NCI-H774 (cell line): ENCODE data around the gene CFAP54.
"Not testable (repeated sequence)": the region's sequence is repeated elsewhere in the genome, so short reads cannot be mapped to it uniquely, and the experiment has no call there.

Source experiments
- DNase-seq: peaks from one replicate; lab custom pipeline; 2025; lab: John Stamatoyannopoulos, UW

The CFAP54 gene

DNA sequence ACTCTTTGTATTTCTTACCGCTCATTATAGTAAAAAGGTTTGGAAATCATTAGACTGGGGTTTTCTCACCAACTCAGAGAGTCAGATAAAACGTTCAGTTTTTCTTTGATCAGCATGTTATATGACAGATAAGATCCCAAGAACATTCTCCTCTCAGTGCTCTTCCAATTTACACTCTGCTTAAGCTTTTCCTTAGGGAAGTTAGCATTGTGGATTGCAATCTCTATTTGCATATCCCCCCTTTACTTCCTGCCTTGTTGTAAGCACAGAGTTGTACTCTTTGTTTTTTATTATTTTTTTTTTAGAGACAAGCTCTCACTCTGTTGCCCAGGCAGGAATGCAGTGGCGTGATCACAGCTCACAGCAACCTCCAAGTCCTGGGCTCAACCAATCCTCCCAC is 11.4 kb upstream of the CFAP54 start:
- DNase-seq = no peak

DNA sequence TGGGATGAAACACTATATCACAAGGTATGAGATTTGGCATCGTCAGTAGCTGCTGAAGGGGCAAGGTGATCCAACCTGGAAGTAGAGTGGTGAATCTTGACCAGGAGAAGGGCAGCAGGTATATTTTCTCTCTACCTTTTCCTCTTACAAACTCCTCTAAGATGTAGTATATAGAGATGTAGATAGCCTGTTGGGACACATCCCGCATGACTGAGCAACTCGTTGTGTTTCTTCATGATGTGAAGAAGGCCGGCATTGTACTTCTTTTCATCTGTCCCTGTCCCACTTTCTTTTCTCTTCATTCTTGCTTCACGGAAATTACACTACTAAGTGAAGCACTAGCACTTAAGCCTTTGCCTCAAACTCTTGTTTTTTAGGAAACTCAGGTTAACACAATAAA is 7.3 kb upstream of the CFAP54 start:
- DNase-seq = no peak

DNA sequence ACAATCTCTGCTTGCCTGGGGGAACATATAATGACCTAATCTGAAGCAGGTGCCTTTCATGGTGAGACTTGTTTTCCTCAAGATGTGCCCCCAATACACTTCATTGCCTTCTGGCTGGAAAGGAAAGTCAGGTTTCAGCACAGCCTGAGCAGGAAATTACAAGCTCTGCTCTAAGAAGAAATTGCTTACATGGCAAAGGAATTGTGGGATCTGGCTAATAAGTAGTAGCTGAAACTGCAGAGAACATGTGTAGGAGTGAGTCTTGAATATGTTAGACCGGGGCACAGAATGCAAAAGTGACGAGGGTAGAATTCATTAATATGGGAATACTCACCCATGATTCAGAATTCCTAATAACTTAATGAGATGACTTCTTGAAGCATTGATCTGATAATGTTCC is 6.3 kb upstream of the CFAP54 start:
- no peak for DNase-seq

DNA sequence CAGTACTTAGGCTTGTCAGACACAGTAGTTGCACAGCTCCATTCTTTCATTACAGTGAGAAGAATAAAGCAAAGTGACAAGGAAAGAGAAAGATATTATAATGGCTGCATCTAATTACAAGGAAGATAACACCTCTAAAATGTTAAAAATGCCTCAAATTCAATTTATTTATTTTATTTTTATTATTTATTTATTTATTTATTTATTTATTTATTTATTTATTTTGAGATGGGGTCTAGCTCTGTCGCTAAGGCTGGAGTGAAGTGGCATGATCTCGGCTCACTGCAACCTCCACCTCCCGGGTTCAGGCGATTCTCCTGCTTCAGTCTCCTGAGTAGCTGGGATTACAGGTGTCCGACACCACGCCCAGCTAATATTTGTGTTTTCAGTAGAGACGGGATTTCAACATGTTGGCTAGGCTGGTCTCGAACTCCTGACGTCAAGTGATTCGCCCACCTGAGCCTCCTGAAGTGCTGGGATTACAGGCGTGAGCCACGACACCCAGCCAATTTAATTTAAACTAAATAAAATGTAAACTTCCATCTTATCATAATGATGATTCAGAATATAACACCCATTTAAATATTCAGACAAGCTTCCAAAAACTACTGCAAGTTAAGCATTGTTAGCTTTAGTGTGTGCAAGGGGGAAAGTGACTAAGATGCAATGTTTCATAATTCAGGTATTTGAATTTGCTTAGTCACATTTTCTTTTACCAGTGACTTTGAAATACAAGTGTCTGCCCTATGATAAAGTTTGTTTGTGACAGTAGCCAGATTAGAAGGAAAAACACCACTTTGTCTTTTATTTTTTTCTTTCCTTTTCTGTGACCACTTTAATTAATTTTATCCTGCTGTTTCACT is 2.4 kb upstream of the CFAP54 start:
- no peak for DNase-seq

DNA sequence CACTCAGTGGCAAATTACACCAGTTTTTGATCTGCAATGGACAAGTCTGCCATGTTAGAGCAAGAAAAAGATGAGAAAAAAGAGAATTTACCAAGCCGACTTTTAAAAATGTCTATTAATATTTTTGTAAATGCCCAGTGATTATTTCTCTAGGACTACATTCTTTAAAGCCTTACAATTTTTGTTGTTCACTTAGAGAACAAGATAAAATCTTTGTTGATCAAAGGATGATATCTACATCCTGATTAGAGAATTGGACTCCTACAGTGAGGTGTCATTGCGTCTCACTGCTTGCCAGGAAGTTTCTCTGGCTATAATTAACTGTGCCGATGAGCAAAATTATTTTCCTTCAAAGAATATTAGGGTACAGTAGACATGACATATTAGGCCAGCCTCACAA is 1.7 kb upstream of the CFAP54 start:
- DNase-seq = no peak

DNA sequence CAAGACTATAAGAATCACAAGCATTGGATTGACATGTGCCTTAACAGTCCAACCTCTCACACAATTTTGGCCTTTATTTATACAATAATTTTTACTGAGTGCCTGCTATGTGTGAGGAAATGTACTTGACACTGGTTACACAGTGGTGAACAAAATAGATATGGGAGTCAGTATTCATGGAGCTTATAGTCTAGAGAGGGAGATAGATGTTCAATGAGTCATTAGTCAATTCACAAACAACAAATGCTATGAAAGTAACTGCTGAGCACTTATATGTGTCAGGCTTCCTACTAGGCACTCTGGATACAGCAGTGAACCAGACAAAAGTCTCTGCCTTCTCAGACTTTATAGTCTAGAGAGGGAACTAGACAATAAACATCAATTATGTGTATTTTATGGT is 3.7 kb downstream of the CFAP54 start:
- DNase-seq = no peak

DNA sequence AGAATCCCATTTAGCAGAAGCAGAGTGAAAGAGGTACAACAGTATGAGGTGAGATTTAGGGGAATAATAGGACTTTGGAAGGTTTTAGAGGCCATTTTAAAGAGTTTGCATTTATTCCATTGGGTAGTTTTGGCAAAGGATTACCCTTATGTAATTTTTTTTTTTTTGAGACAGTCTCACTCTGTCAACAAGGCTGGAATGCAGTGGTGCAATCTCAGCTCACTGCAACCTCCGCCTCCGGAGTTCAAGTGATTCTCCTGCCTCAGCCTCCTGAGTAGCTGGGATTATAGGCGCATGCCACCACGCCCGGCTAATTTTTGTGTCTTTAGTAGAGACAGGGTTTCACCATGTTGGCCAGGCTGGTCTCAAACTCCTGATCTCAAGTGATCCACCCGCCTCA is 4.8 kb downstream of the CFAP54 start:
- DNase-seq = not testable (repeated sequence)

DNA sequence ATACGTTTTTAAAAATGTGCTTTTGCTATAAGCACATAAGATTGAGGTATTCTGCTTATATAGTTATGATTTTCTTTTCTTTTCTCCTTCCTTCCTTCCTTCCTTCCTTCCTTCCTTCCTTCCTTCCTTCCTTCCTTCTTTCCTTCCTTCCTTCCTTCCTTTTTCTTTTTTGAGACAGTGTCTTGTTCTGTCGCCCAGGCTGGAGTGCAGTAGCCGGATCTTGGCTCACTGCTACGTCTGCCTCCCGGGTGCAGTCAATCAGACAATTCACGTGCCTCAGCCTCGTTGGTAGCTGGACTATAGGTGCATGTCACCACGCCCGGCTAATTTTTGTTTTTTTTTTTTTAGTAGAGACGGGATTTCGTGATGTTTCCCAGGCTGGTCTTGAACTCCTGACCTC is 5.8 kb downstream of the CFAP54 start:
- no peak for DNase-seq

DNA sequence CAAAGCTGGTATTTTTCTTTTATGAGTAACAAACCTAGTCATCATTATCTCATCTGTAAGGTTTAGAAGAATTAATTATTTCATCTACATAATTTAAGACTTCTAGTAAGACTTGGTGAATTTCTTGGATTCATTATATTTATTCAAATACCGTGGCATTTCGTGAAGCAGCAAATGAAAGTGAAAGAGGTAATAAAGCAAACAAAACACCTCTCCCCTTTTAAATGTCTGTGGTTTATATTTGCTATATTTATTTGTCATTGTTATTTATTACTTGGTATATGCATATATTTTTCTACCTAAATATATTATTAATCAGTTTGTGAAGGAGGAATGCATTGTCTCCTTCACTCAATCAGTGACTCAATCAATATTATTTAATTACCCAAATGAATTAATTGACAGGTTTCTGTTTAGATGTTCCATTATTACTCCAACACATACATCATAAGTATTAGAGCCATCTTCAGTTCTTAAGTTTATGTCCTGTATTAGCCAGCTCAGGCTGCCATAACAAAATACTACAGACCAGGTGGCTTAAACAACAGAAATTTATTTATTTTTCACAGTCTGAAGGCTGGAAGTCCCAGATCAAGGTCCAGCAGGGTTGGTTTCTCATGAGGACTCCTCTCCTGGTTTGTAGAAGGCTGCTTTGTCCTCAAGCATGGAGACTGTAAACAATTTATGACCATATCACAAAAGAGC is 6.6 kb downstream of the CFAP54 start:
- no peak for DNase-seq

DNA sequence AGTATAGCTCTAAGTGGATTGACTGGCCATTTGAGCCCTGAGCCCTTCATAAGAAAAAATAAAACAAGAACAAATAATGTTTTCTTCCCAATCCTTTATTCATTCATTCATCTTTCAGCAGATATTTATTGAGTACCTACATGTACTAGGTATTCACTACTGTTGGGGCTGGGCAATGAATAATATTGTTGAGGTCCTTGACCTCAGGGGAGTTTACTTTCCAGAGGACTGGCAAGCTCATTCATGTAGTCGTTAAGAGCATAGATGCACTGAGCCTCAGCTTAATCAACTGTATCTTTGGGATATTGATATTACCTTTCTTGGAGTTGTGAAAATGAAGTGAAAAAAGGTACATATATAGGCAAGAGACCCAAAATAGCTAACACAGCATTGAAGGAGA is 7.6 kb downstream of the CFAP54 start:
- no peak for DNase-seq

DNA sequence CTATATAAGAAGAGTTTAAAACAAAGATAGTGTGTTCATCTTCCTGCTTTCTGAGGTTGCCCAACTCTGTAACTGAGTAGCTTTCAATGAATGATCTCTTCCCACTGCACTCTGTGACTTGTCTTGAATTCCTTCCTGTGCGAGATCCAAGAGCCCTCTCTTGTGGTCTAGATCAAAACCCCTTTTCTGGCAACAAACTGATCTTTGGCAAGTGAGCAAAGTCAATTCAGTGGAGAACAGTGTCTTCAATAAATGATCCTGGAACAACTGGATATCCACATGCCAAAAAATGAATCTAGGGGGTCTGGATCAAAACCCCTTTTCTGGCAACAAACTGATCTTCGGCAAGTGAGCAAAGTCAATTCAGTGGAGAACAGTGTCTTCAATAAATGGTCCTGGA is 8.5 kb downstream of the CFAP54 start:
- no peak for DNase-seq

DNA sequence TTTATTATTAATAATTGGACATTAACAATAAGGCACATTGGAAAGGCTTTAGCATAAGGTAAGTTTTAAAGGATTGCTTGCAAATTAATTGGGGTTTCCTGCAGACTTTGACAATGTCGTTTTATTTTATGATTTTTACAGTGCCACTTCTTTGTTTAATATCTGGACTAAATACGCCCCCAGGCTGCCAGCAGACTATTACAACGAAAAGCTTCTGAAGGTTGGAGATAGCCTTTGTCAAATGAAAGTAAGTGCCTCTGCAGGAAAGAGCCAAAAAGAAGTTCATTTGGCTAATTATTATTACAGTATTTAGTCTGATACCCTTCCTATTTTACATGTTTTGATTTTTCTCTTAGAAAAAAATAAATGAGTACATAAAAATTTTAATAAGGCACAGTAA is 11.3 kb downstream of the CFAP54 start:
- DNase-seq = no peak

DNA sequence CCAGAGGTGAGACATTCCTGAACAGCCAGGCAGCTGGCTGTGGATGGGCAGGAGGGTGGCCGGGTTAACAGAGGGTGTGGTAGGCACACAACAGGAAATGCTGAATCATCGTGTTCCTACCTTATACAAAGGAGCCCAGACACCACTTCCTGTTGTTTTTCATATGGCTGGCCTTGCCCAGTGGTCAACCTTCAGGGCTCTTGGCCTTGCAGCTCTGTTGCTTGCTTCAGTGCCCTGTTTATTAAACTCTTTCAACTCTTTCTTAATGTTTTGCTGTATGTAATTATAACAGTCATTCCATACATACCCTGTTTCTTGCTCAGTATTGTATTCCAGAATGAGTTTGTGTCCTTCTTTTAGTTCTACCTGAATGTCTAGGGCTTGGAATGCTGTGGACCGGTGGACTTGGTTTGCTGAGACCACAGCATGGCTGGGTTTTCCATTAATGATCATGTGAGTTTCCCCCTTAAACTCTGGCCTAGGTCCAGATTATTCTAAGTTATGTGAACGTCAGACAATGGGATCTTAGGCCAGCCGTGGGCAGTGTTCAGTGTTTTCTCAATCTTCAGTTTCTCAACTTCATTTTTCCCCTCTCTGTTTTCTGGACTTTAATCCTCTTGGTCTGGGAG is 11.9 kb downstream of the CFAP54 start:
- peak; percentile 6 for DNase-seq

DNA sequence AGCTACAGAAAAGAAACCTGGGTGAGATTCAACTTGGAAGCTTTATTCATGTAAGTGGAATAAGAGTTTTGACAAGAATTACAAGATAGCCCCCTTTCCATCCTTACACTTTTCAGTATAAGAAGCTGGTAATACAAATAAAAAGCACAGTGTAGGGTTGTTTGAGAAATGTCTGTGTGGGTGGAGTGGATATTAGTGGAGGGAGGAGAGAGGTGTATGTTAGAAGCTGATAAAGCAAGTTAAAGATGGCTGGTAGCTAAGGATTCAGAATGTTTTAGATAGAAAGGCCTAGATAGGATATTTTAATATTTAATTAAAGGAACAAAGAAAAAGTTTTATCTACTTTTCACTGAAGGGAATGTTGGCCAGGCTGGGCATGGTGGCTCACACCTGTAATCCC is 12.5 kb downstream of the CFAP54 start:
- DNase-seq = no peak

DNA sequence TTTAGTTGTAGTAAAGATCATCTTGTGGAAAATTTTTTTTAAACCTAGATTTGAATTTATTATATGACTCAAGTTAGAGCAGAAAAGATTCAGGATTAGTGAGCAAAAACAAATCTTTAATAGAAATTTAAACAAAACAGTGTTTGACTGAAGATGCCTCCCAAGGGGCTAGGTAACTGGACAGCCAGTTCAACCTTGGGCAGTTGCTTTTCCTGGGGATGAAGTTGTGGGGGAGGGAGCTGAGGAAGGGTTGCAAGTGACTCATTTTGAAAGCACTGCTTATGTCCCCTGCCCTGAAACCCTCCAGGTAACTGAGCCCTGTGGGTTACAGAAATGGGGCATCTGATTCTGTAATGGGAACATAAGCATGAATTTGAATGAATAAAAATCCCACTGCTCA is 13.1 kb downstream of the CFAP54 start:
- DNase-seq = no peak

DNA sequence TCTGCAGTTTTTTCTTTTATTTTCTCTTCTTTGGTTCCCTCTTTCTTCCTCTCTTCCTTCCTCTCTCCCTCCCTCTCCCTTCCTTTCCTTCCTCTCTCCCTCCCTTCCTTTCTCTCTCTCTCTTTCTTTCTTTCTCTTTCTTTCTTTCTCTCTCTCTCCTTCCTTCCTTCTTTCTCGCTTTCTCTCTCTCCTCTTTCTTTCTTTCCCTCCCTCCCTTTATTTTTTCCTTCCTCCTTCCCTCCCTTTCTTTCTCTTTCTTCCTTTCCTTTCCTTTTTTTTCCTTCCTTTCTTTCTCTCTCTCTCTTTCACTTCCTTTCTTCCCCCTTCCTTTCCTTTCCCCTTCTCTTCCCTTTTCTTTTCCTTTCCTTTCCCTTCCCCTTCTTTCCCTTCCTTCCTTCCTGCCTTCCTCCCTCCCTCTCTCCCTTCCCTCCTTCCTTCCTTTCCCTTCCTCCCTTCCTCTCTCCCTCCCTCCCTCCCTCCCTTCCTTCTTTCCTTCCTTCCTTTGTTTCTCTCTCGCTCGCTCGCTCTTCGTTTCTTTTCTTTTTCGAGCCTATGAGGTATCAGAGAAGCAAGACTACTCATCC is 13.7 kb downstream of the CFAP54 start:
- DNase-seq = no peak

DNA sequence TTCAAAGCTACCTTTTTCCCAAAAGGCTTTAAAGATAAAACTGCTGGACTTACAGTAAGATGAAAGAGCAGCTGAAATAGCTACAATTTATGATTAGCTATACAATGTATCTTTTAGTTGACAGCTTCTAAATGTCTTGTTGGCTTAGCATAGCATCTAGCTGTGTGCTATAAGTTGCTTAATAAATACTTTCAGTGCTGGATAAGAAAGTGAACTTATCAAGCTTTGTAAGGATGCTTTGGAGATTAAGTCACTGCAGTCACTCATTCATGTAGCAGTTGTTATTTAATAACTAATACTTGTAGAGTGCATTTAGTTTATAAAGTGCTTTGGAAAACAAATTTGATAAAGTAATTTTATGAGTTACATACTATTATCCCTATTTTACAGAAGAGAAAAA is 14.6 kb downstream of the CFAP54 start:
- no peak for DNase-seq

DNA sequence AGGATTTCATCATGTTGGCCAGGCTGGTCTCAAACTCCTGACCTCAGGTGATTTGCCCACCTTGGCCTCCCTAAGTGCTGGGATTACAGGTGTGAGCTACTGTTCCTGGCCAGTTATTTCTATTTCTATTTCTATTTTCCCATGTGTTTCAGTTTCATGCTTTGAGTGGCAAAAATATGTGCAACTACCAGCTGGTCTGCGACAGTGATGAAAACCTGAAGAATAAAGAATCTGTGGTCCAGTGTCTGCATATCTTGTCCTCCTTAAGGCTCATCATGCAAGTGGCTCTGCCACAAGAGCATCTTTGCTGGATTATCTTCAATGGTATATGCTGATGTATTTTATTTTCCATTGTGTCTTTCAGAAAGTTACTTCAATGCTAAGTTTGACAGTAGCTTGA is 17.4 kb downstream of the CFAP54 start:
- no peak for DNase-seq

DNA sequence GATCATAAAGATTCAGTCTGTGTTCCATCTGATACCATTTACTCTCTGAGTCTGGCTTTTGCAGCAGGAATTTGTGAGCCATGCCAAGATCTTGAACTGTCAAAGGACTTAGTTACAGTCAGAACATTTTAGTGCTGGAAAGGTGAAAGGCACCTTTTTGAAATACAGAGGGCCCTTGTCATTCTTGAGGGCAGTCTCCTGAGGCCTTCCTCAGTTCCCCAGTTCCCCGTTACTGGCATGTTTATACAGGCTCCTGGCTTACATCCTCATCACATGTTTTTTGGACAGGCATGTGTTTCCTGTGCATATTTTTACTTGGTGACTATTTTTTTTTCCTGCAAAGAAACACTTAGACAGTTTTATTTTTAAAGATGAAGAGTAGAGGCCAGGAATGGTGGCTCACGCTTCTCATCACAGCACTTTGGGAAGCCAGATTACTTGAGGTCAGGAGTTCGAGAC is 21.0 kb downstream of the CFAP54 start:
- no peak for DNase-seq

DNA sequence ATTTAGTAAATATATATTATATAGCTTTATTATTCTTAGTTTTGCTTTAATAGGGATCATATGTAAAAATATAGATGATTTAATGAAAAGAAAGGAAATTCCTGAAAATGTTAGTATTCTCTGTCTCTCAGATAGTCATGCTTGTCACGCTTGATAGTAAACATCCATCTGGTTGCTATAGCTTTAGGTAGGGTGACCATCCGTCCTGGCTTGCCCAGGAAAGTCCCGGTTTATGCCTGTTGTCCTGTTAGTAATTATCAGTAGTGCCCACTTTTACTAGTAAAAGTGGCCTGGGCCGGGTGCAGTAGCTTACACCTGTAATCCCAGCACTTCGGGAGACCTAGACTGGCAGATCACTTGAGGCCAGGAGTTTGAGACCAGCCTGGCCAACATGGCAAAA is 23.8 kb downstream of the CFAP54 start:
- DNase-seq = no peak

DNA sequence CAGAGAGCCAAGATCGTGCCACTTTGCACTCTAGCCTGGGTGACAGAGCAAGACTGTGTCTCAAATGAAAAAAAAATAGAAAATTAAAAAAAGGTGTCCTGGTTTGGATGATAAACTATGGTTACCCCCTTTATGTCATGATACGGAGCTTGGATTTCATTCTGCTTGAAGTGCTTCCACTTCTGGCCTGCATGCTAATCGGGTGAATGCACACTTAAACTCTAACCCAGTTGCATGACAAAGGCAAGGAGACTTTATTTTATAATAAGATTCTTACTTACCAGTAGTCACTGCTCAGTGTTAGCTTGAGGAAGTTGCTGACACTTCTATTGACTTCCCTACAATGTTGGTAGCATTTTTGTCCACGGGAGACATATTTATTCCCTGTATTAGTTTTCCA is 24.3 kb downstream of the CFAP54 start:
- DNase-seq = no peak

DNA sequence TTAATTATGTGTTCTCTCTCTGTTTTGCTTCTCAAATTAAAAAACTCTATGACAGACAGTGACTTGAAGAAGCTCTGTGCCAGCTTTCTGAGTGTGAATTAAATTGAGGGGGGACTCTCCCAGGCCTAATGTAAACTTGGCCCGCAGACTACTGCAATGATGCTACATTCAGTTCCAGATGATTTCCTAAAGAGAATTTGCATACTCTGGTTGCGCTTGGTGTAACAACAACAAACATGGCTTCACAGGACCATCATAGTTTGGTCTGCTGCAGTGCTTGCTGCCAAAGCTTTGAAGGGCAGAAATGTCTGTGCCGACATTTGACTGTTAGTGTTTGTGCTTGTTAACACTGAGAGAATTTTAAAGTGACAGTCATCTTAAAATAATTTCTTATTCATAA is 25.0 kb downstream of the CFAP54 start:
- DNase-seq = no peak
